Trophoblast cell (in vitro differentiated cells and primary cell): ENCODE measurements around the gene NOP56.
"Not testable (repeated sequence)": the region's sequence is repeated elsewhere in the genome, so short reads cannot be mapped to it uniquely, and the experiment has no call there.

ENCODE experiments used
- DNase-seq, 2 donors: peaks; one replicate each; pipeline ENCODE4 v3.0.0-alpha.2; 2016
- H2AFZ ChIP-seq: 2 replicates; pipeline ENCODE4 v1.6.1; 2013; ENCODE audit warnings: low read length, moderate library complexity, mild to moderate bottlenecking; ENCODE audit not compliant: insufficient read depth, poor library complexity
- H2AK5ac ChIP-seq: 2 replicates; pipeline ENCODE4 v1.6.1; 2013; ENCODE audit warnings: mild to moderate bottlenecking, low read length
- H2BK120ac ChIP-seq: 2 replicates; pipeline ENCODE4 v1.6.1; 2013; ENCODE audit warnings: low read length, mild to moderate bottlenecking, moderate library complexity; ENCODE audit not compliant: insufficient read depth, poor library complexity
- H2BK12ac ChIP-seq: 2 replicates; pipeline ENCODE4 v1.6.1; 2013; ENCODE audit warnings: mild to moderate bottlenecking, low read length, moderate library complexity
- H2BK5ac ChIP-seq: 2 replicates; pipeline ENCODE4 v1.6.1; 2013; ENCODE audit warnings: low read length, low read depth, moderate library complexity, mild to moderate bottlenecking; ENCODE audit not compliant: poor library complexity
- H3K14ac ChIP-seq: 2 replicates; pipeline ENCODE4 v1.6.1; 2013; ENCODE audit warnings: mild to moderate bottlenecking, low read length
- H3K18ac ChIP-seq: 2 replicates; pipeline ENCODE4 v1.6.1; 2013; ENCODE audit warnings: mild to moderate bottlenecking, low read length
- H3K23ac ChIP-seq: 2 replicates; pipeline ENCODE4 v1.6.1; 2013; ENCODE audit warnings: low read length
- H3K27ac ChIP-seq: 2 replicates; pipeline ENCODE4 v1.5.1; 2013; ENCODE audit warnings: low read depth, mild to moderate bottlenecking, inconsistent platforms, low read length, moderate library complexity
- H3K27me3 ChIP-seq: 2 replicates; pipeline ENCODE4 v1.6.1; 2013; ENCODE audit warnings: inconsistent platforms, mild to moderate bottlenecking, low read length, moderate library complexity; ENCODE audit not compliant: insufficient read depth
- H3K36me3 ChIP-seq, 2 experiments: 1 replicate in 1 of 2; 2 replicates in 1 of 2; pipeline ENCODE4 v1.6.1; 2013; ENCODE audit warnings: low read length in 2 of 2, mild to moderate bottlenecking in 2 of 2, moderate library complexity in 1 of 2; ENCODE audit not compliant: insufficient read depth in 2 of 2, control insufficient read depth in 1 of 2
- H3K4ac ChIP-seq: 2 replicates; pipeline ENCODE4 v1.6.1; 2013; ENCODE audit warnings: low read depth, mild to moderate bottlenecking, low read length, moderate library complexity
- H3K4me1 ChIP-seq, 2 experiments: 1 replicate in 1 of 2; 2 replicates in 1 of 2; pipeline ENCODE4 v1.6.1; 2013; ENCODE audit warnings: low read length in 2 of 2, mild to moderate bottlenecking in 2 of 2, moderate library complexity in 1 of 2; ENCODE audit not compliant: insufficient read depth in 2 of 2, control insufficient read depth in 1 of 2
- H3K4me2 ChIP-seq: 2 replicates; pipeline ENCODE4 v1.6.1; 2013; ENCODE audit warnings: inconsistent platforms, mild to moderate bottlenecking, low read length, moderate library complexity
- H3K4me3 ChIP-seq: 2 replicates; pipeline ENCODE4 v1.5.1; 2013; ENCODE audit warnings: mild to moderate bottlenecking, low read depth, low read length, inconsistent platforms
- H3K79me1 ChIP-seq: one replicate; pipeline ENCODE4 v1.6.1; 2013; ENCODE audit warnings: low read length
- H3K79me2 ChIP-seq: 2 replicates; pipeline ENCODE4 v1.6.1; 2013; ENCODE audit warnings: low read length, mild to moderate bottlenecking; ENCODE audit not compliant: control insufficient read depth, insufficient read depth, poor library complexity
- H3K9ac ChIP-seq: 2 replicates; pipeline ENCODE4 v1.6.1; 2013; ENCODE audit warnings: mild to moderate bottlenecking, low read length
- H3K9me3 ChIP-seq: 2 replicates; pipeline ENCODE4 v1.6.1; 2013; ENCODE audit warnings: low read depth, mild to moderate bottlenecking, control low read depth, inconsistent platforms, low read length; ENCODE audit not compliant: insufficient read depth
- H4K12ac ChIP-seq: 2 replicates; pipeline ENCODE4 v1.6.1; 2013; ENCODE audit warnings: low read depth, mild to moderate bottlenecking, low read length, moderate library complexity
- H4K8ac ChIP-seq: 2 replicates; pipeline ENCODE4 v1.6.1; 2013; ENCODE audit warnings: low read depth, mild to moderate bottlenecking, low read length, moderate library complexity
- H4K91ac ChIP-seq: one replicate; pipeline ENCODE4 v1.6.1; 2013; ENCODE audit warnings: low read depth, mild to moderate bottlenecking, low read length, moderate library complexity
- WGBS: extraction: QIAGEN DNeasy Blood & Tissue Kit; methylation state at CpG from one replicate; pipeline ENCODE4 v1.1.7; 2013; ENCODE audit warnings: missing lambda C conversion rate; ENCODE audit not compliant: insufficient read length, insufficient coverage; ENCODE audit errors: extremely low coverage; 5-methylcytosine and 5-hydroxymethylcytosine counted together

The NOP56 gene

GRCh38 chr20:2695984-2696525, 43.6 kb downstream of the NOP56 start:
- no CpG with 5 or more reads among the region's 12 CpGs for WGBS
- DNase-seq, H3K4me3 ChIP-seq, H3K14ac ChIP-seq, H3K36me3 ChIP-seq, H3K79me1 ChIP-seq, H2BK5ac ChIP-seq, H2AFZ ChIP-seq, H3K23ac ChIP-seq, H3K4ac ChIP-seq, H2BK120ac ChIP-seq, H3K4me2 ChIP-seq, H4K12ac ChIP-seq, H3K27ac ChIP-seq, H3K18ac ChIP-seq, H3K9ac ChIP-seq, H3K79me2 ChIP-seq, H4K91ac ChIP-seq, H2BK12ac ChIP-seq, H4K8ac ChIP-seq, H2AK5ac ChIP-seq: not testable (repeated sequence)
- Histone ChIP-seq H3K4me1 (peaks cover 7 to 10% of the 10 kb centered on the region in 2 experiments), H3K27me3 (peaks cover 44% of the 10 kb centered on the region), H3K9me3 (peaks cover 11% of the 10 kb centered on the region)

GRCh38 chr20:2696646-2697045, 44.2 kb downstream of the NOP56 start:
- no peak overlapping the region for H3K4ac ChIP-seq
- no peak overlapping the region for H2AK5ac ChIP-seq
- H4K91ac ChIP-seq, result no peak overlapping the region
- no peak for DNase-seq
- H3K36me3 ChIP-seq, result no peaks in the 10 kb centered on the region
- H2BK5ac ChIP-seq, result no peak overlapping the region
- H3K9me3 ChIP-seq, result peaks cover 9% of the 10 kb centered on the region
- no peak overlapping the region for H3K4me3 ChIP-seq
- H4K8ac ChIP-seq, result no peak overlapping the region
- H3K79me1 ChIP-seq, result no peaks in the 10 kb centered on the region
- H3K14ac ChIP-seq, result no peak overlapping the region
- no peak overlapping the region for H3K27ac ChIP-seq
- no peaks in the 10 kb centered on the region for H3K79me2 ChIP-seq
- H3K27me3 ChIP-seq, result peaks cover 40% of the 10 kb centered on the region
- WGBS, result no CpG with 5 or more reads among the region's 9 CpGs
- H3K4me2 ChIP-seq, result no peak overlapping the region
- no peak overlapping the region for H4K12ac ChIP-seq
- H3K23ac ChIP-seq, result no peak overlapping the region
- peaks cover 7 to 10% of the 10 kb centered on the region in 2 experiments for H3K4me1 ChIP-seq
- no peak overlapping the region for H3K18ac ChIP-seq
- H2BK12ac ChIP-seq, result no peak overlapping the region
- H2AFZ ChIP-seq, result no peak overlapping the region
- no peak overlapping the region for H3K9ac ChIP-seq
- no peak overlapping the region for H2BK120ac ChIP-seq

DNA sequence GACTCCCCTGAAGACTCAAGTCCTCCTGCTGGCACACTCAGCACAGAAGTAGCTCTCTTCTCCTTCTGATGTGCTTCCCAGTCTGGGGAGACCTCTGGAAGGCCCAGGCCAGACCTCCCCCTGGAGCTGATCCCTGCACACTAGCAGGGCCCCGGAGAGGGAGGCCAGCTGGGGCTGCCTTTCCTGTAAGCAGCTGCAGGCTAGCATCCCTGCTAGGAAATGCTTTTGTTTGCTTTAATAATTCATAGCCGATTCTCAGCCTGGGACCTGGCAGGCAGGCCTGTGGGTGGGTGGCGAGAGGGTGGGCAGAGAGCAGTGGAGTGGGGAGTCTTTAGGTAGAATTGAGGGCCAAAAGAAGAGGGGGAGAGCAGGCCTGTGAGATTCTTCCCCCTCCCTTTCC, 45.3 kb downstream of the NOP56 start:
- Histone ChIP-seq H4K12ac (no peak overlapping the region), H2BK5ac (no peak overlapping the region), H3K9me3 (peaks cover 8% of the 10 kb centered on the region), H2BK120ac (no peak overlapping the region), H2AK5ac (no peak overlapping the region), H3K9ac (no peak overlapping the region), H3K14ac (no peak overlapping the region), H3K18ac (no peak overlapping the region), H3K27me3 (peaks cover 32% of the 10 kb centered on the region), H4K91ac (no peak overlapping the region), H3K23ac (no peak overlapping the region), H3K4me3 (no peak overlapping the region), H2AFZ (no peak overlapping the region), H3K79me1 (no peaks in the 10 kb centered on the region), H3K4me2 (no peak overlapping the region), H3K27ac (no peak overlapping the region), H3K36me3 (no peaks in the 10 kb centered on the region), H3K4me1 (peaks cover 4 to 7% of the 10 kb centered on the region in 2 experiments), H2BK12ac (no peak overlapping the region), H3K4ac (no peak overlapping the region), H3K79me2 (no peaks in the 10 kb centered on the region), H4K8ac (no peak overlapping the region)
- no CpG with 5 or more reads among the region's 3 CpGs for WGBS
- DNase-seq, result no peak

- Histone ChIP-seq H3K4me1 (peaks cover 3 to 5% of the 10 kb centered on the region in 2 experiments), H3K36me3 (no peaks in the 10 kb centered on the region), H2BK12ac (no peak overlapping the region), H3K4me3 (no peak overlapping the region), H3K27ac (no peak overlapping the region), H2BK5ac (no peak overlapping the region), H4K91ac (no peak overlapping the region), H3K9me3 (peaks cover 8% of the 10 kb centered on the region), H4K8ac (no peak overlapping the region), H3K4ac (no peak overlapping the region), H2BK120ac (no peak overlapping the region), H2AFZ (no peak overlapping the region), H2AK5ac (no peak overlapping the region), H3K23ac (no peak overlapping the region), H3K79me2 (no peaks in the 10 kb centered on the region), H3K9ac (no peak overlapping the region), H3K18ac (no peak overlapping the region), H4K12ac (no peak overlapping the region), H3K79me1 (no peaks in the 10 kb centered on the region), H3K14ac (no peak overlapping the region), H3K4me2 (no peak overlapping the region), H3K27me3 (peaks cover 29% of the 10 kb centered on the region)
- WGBS, result no CpG with 5 or more reads among the region's 4 CpGs
- no peak for DNase-seq
Observed at GRCh38 chr20:2698186-2698817, 45.9 kb downstream of the NOP56 start.
